ENCODE measurements around the gene WDFY2.
"Not testable (repeated sequence)": the region's sequence is repeated elsewhere in the genome, so short reads cannot be mapped to it uniquely, and the experiment has no call there.

WDFY2 gene

GRCh38 chr13:51584731-51585672 is 740 bp downstream of the WDFY2 start:
- H3K27me3 Mint-ChIP-seq (ENCODE audit: low read depth) = peaks cover 6% of the 10 kb centered on the region
- peak overlapping the region; percentile 96 for H3K4me3 Mint-ChIP-seq
- H3K4me1 Mint-ChIP-seq (ENCODE audit: low read depth) = peaks cover 39% of the 10 kb centered on the region
- peaks cover 5% of the 10 kb centered on the region for H3K36me3 Mint-ChIP-seq (ENCODE audit: low read depth)
- H3K27ac Mint-ChIP-seq = peak overlapping the region; percentile 90
- no peaks in the 10 kb centered on the region for H3K9me3 Mint-ChIP-seq

- Mint-ChIP-seq H3K27me3 (ENCODE audit: low read depth) (peaks cover 6% of the 10 kb centered on the region), H3K36me3 (ENCODE audit: low read depth) (peaks cover 5% of the 10 kb centered on the region), H3K27ac (peak overlapping the region; percentile 90), H3K9me3 (no peaks in the 10 kb centered on the region), H3K4me3 (peak overlapping the region; percentile 96), H3K4me1 (ENCODE audit: low read depth) (peaks cover 44% of the 10 kb centered on the region)
These were observed 1.4 kb downstream of the WDFY2 start for GRCh38 chr13:51585696-51586095.

DNA sequence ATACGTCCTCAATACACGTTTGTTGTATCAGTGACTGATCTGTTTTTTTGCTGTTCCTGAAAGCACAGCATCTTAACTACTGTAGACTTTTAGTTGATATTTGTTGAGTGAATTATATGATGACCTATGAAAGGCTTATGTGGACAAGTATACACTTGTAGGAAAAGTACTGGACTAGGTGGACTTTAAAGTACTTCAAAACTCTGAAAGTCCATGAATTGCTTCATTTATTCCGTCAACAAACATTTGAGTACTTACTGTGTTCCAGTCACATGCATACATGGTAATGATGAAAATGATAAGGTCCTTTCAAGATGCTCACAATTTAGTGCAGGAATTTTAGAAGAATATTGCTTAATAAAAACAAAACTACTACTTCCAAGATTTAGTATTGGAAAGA is 3.1 kb downstream of the WDFY2 start:
- Mint-ChIP-seq H3K27me3 (ENCODE audit: low read depth) (no peaks in the 10 kb centered on the region), H3K4me1 (ENCODE audit: low read depth) (peaks cover 50% of the 10 kb centered on the region), H3K4me3 (no peak overlapping the region)

DNA sequence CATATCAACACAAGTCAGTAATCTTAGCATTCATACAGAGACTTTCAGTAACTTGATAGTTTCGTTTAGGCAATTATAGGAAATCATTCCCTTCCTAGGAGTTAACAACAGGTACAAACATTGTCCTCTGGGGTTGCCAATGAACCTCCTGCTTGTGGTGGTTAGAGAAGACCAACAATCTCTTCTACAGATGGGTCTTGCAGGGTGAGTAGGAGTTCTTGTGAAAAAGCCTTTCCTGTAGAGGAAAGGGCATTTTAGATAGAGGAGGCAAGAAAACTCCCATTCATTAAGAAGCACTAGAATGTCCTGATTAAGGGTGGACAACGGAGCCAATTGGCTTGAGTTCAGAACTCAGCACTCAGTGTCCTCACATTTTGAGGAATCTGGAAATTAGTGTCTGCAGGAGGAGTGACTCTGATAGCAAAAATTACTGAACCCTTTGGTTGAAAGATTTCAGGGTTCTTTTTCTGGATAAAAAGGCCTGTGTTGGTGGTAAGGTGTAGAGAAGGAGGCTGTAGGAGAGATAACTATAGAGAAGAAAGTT is 4.2 kb downstream of the WDFY2 start:
- H3K9me3 Mint-ChIP-seq = no peaks in the 10 kb centered on the region
- peaks cover 47% of the 10 kb centered on the region for H3K4me1 Mint-ChIP-seq (ENCODE audit: low read depth)
- peak overlapping the region; percentile 31 for H3K27ac Mint-ChIP-seq
- H3K4me3 Mint-ChIP-seq = no peak overlapping the region
- H3K36me3 Mint-ChIP-seq (ENCODE audit: low read depth) = peaks cover 5% of the 10 kb centered on the region
- H3K27me3 Mint-ChIP-seq (ENCODE audit: low read depth) = no peaks in the 10 kb centered on the region

More for the DNA sequence above, 3.1 kb downstream of the WDFY2 start:
- Mint-ChIP-seq H3K9me3 (no peaks in the 10 kb centered on the region), H3K36me3 (ENCODE audit: low read depth) (peaks cover 5% of the 10 kb centered on the region), H3K27ac (no peak overlapping the region)

GRCh38 chr13:51589793-51590192 is 5.5 kb downstream of the WDFY2 start:
- H3K9me3 Mint-ChIP-seq = no peaks in the 10 kb centered on the region
- no peak overlapping the region for H3K27ac Mint-ChIP-seq
- peaks cover 51% of the 10 kb centered on the region for H3K4me1 Mint-ChIP-seq (ENCODE audit: low read depth)
- no peak overlapping the region for H3K4me3 Mint-ChIP-seq
- peaks cover 5% of the 10 kb centered on the region for H3K36me3 Mint-ChIP-seq (ENCODE audit: low read depth)
- no peaks in the 10 kb centered on the region for H3K27me3 Mint-ChIP-seq (ENCODE audit: low read depth)

GRCh38 chr13:51590231-51590970 is 6.1 kb downstream of the WDFY2 start:
- Mint-ChIP-seq H3K4me1 (ENCODE audit: low read depth) (peaks cover 50% of the 10 kb centered on the region), H3K27me3 (ENCODE audit: low read depth) (no peaks in the 10 kb centered on the region), H3K27ac (no peak overlapping the region), H3K4me3 (no peak overlapping the region), H3K36me3 (ENCODE audit: low read depth) (peaks cover 4% of the 10 kb centered on the region), H3K9me3 (no peaks in the 10 kb centered on the region)

- Mint-ChIP-seq H3K4me1 (ENCODE audit: low read depth) (peaks cover 43% of the 10 kb centered on the region), H3K27me3 (ENCODE audit: low read depth) (no peaks in the 10 kb centered on the region), H3K9me3 (no peaks in the 10 kb centered on the region)
These were observed 6.8 kb downstream of the WDFY2 start for GRCh38 chr13:51590971-51591627.

DNA sequence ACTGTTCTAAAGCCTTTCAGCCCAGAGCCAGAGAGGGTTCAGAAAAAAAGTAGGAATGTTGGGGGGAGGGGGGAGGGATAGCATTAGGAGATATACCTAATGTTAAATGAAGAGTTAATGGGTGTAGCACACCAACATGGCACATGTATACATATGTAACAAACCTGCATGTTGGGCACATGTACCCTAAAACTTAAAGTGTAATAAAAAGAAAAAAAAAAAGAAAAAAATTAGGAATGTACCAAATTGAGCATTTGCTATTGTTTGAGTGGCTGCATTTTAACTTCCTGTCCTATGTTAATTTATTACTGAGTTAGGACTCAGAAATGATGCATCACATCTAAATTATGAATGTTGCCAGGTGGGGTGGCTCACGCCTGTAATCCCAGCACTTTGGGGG is 7.7 kb downstream of the WDFY2 start:
- peaks cover 41% of the 10 kb centered on the region for H3K4me1 Mint-ChIP-seq (ENCODE audit: low read depth)
- H3K4me3 Mint-ChIP-seq = not testable (repeated sequence)

More at GRCh38 chr13:51590971-51591627, 6.8 kb downstream of the WDFY2 start:
- Mint-ChIP-seq H3K4me3 (no peak overlapping the region), H3K36me3 (ENCODE audit: low read depth) (peaks cover 5% of the 10 kb centered on the region), H3K27ac (no peak overlapping the region)

DNA sequence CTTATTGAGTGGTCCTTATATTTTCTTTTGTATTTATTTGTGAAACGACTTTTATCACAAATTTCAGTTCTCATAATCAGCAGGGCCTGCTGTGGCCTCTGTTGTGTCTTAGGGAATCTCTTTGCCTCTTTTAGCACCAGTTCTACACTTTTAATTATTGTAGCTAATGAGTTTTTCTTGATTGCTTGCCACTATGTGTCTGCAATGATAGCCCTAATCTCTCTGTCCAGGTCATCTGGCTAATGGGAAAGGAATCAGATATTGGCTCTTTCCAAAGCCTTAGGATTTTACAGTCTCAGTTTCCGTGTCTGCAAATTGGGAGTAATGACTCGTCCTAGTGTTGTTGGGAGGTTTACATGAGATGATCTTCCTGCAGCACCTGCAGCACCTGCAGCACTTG is 10.2 kb downstream of the WDFY2 start:
- H3K36me3 Mint-ChIP-seq (ENCODE audit: low read depth) = peaks cover 2% of the 10 kb centered on the region
- no peaks in the 10 kb centered on the region for H3K9me3 Mint-ChIP-seq
- no peaks in the 10 kb centered on the region for H3K27me3 Mint-ChIP-seq (ENCODE audit: low read depth)
- H3K27ac Mint-ChIP-seq = no peak overlapping the region
- H3K4me3 Mint-ChIP-seq = no peak overlapping the region
- H3K4me1 Mint-ChIP-seq (ENCODE audit: low read depth) = peaks cover 26% of the 10 kb centered on the region

More for the DNA sequence above, 7.7 kb downstream of the WDFY2 start:
- H3K27me3 Mint-ChIP-seq (ENCODE audit: low read depth); H3K27ac Mint-ChIP-seq; H3K36me3 Mint-ChIP-seq (ENCODE audit: low read depth); H3K9me3 Mint-ChIP-seq: not testable (repeated sequence)

- no peak overlapping the region for H3K27ac Mint-ChIP-seq
- no peaks in the 10 kb centered on the region for H3K27me3 Mint-ChIP-seq (ENCODE audit: low read depth)
- no peaks in the 10 kb centered on the region for H3K9me3 Mint-ChIP-seq
- H3K4me1 Mint-ChIP-seq (ENCODE audit: low read depth) = peaks cover 27% of the 10 kb centered on the region
- peaks cover 2% of the 10 kb centered on the region for H3K36me3 Mint-ChIP-seq (ENCODE audit: low read depth)
- H3K4me3 Mint-ChIP-seq = no peak overlapping the region
These were observed 11.2 kb downstream of the WDFY2 start for GRCh38 chr13:51595416-51595815.

GRCh38 chr13:51596541-51596940 is 12.3 kb downstream of the WDFY2 start:
- no peak overlapping the region for H3K4me3 Mint-ChIP-seq
- no peaks in the 10 kb centered on the region for H3K9me3 Mint-ChIP-seq
- peaks cover 2% of the 10 kb centered on the region for H3K36me3 Mint-ChIP-seq (ENCODE audit: low read depth)
- no peak overlapping the region for H3K27ac Mint-ChIP-seq
- H3K4me1 Mint-ChIP-seq (ENCODE audit: low read depth) = peaks cover 22% of the 10 kb centered on the region
- no peaks in the 10 kb centered on the region for H3K27me3 Mint-ChIP-seq (ENCODE audit: low read depth)

GRCh38 chr13:51599444-51600176 is 15.3 kb downstream of the WDFY2 start:
- Mint-ChIP-seq H3K4me1 (ENCODE audit: low read depth) (peaks cover 19% of the 10 kb centered on the region), H3K36me3 (ENCODE audit: low read depth) (peaks cover 8% of the 10 kb centered on the region), H3K27ac (no peak overlapping the region), H3K27me3 (ENCODE audit: low read depth) (no peaks in the 10 kb centered on the region), H3K4me3 (no peak overlapping the region), H3K9me3 (no peaks in the 10 kb centered on the region)

DNA sequence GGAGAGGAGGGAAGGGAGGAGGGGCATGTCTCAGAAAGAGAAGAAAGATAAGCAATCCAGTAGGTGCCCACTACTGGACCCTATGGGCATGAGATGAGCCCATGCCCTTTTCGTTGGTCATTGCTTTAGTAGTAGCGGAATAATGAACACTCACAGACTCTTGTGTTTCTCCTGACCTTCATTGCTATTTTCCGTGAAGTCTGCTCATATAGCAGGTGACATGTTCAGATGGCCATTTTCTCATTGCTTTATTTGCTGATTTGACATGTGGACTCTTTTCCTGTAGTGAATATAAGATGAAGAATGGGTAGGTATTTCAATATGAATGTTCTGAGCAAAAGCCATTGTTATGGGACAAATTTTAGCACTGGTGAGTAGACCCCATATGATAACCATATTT is 16.4 kb downstream of the WDFY2 start:
- no peak overlapping the region for H3K27ac Mint-ChIP-seq
- no peaks in the 10 kb centered on the region for H3K9me3 Mint-ChIP-seq
- H3K4me1 Mint-ChIP-seq (ENCODE audit: low read depth) = peaks cover 18% of the 10 kb centered on the region
- H3K4me3 Mint-ChIP-seq = no peak overlapping the region
- no peaks in the 10 kb centered on the region for H3K27me3 Mint-ChIP-seq (ENCODE audit: low read depth)
- H3K36me3 Mint-ChIP-seq (ENCODE audit: low read depth) = peaks cover 7% of the 10 kb centered on the region
